Kidney (tissue), 14 donors: ENCODE results near the gene NDUFB4. TPM values are rescaled to one million over a fixed set of nuclear protein-coding genes. Genes with fewer than 3 reads are reported as not detected.

Experiments
- DNase-seq, 5 donors: peaks; one replicate each; pipeline ENCODE4 v3.0.0-alpha.2; 2013 to 2020
- FAIRE-seq: peaks from 2 replicates; lab custom pipeline; 2012; peaks lifted over from hg19 to GRCh38; lab: Jason Lieb, UNC
- H3K27ac ChIP-seq, 2 donors: one replicate each; pipeline ENCODE4 v1.7.0; 2013; ENCODE audit warnings: low read depth in 2 of 2, low read length in 2 of 2, inconsistent platforms in 1 of 2
- H3K27me3 ChIP-seq: one replicate; pipeline ENCODE4 v1.7.1; 2013; ENCODE audit warnings: low read length, inconsistent platforms; ENCODE audit not compliant: control insufficient read depth, insufficient read depth
- H3K36me3 ChIP-seq, 3 donors: one replicate each; pipeline versions ENCODE4 v1.7.0 to v1.7.1; 2013; ENCODE audit warnings: low read length in 3 of 3, control low read depth in 1 of 3, inconsistent platforms in 1 of 3; ENCODE audit not compliant: insufficient read depth in 3 of 3, control insufficient read depth in 2 of 3
- H3K4me1 ChIP-seq, 3 donors: one replicate each; pipeline versions ENCODE4 v1.7.0 to v1.7.1; 2013; ENCODE audit warnings: low read length in 3 of 3, inconsistent platforms in 1 of 3, low read depth in 1 of 3; ENCODE audit not compliant: control insufficient read depth in 2 of 3, insufficient read depth in 2 of 3
- H3K4me3 ChIP-seq, 3 donors: one replicate each; pipeline versions ENCODE4 v1.7.0 to v1.8.1; 2013; ENCODE audit warnings: low read length in 3 of 3, control low read depth in 1 of 3, inconsistent platforms in 1 of 3
- H3K9ac ChIP-seq, 3 donors: one replicate each; pipeline versions ENCODE4 v1.7.0 to v1.7.1; 2013; ENCODE audit warnings: low read length in 3 of 3, control low read depth in 1 of 3, inconsistent platforms in 1 of 3
- H3K9me3 ChIP-seq, 3 donors: one replicate each; pipeline versions ENCODE4 v1.7.0 to v1.7.1; 2013; ENCODE audit warnings: low read length in 3 of 3, control low read depth in 1 of 3, inconsistent platforms in 1 of 3; ENCODE audit not compliant: control insufficient read depth in 2 of 3, insufficient read depth in 1 of 3
- intact Hi-C: fragments of 100-400 bp; cut with DNase I; formaldehyde crosslinking; loops from one replicate; pipeline ENCODE4 v1.11.1; 2022
- polyA plus RNA-seq: library from polyadenylated mRNA; stranded (reverse); fragments of 350-450 nt; fragmentation: Illumina TruSeq; extraction: RNeasy Lipid Tissue Mini Kit (QIAGEN cat#74804); gene quantifications from one replicate; pipeline ENCODE4 v1.2.3, GENCODE V29; 2014; ENCODE audit warnings: low read depth, low replicate concordance; ENCODE audit not compliant: insufficient read depth
- total RNA-seq: library from RNA; stranded (reverse); fragmentation: NEBNext Ultra II Directional; extraction: Animal tissue kit (Norgen Biotek cat#: 25700); gene quantifications from one replicate; pipeline ENCODE4 v1.2.1, GENCODE V29; 2021
- TF ChIP-seq, protein P1 (sequence below): IDR thresholded peaks from 3 replicates; pipeline ENCODE4 v1.5.1; 2012; ENCODE audit warnings: mild to moderate bottlenecking, moderate library complexity, borderline replicate concordance; ENCODE audit not compliant: insufficient read depth; ENCODE audit errors: extremely low read depth
- donor health status: control.
- donor health status: control.
- donor health status: control.
- donor health status: control.
- donor health status: control.
- donor health status: DM: yes; HTN: yes; CAD: no.
- donor health status: Normal renal cell carcinoma (clear cell type).

The NDUFB4 gene
- total and polyA plus RNA-seq, 2 donors from 2014 or later, result 109 to 457 TPM

- H3K9me3 ChIP-seq, result no peaks in the 10 kb centered on the region
- peaks cover 0 to 10% (median 0%) of the 10 kb centered on the region in 3 donors for H3K4me1 ChIP-seq
- intact Hi-C loops, result loop anchor here (2.0 to 5.0 kb wide), 2 partner anchors 237 to 312 kb away; no protein-coding TSS in a partner anchor
- H3K4me3 ChIP-seq, result no peak overlapping the region
- no peak overlapping the region for H3K27ac ChIP-seq
- no peaks in the 10 kb centered on the region for H3K27me3 ChIP-seq
- no peak overlapping the region for H3K9ac ChIP-seq
- H3K36me3 ChIP-seq, result no peaks in the 10 kb centered on the region
- DNase-seq, result peak in 3 of 5 donors; percentile 17 to 46 (median 32)
- TF ChIP-seq, protein P1, sequence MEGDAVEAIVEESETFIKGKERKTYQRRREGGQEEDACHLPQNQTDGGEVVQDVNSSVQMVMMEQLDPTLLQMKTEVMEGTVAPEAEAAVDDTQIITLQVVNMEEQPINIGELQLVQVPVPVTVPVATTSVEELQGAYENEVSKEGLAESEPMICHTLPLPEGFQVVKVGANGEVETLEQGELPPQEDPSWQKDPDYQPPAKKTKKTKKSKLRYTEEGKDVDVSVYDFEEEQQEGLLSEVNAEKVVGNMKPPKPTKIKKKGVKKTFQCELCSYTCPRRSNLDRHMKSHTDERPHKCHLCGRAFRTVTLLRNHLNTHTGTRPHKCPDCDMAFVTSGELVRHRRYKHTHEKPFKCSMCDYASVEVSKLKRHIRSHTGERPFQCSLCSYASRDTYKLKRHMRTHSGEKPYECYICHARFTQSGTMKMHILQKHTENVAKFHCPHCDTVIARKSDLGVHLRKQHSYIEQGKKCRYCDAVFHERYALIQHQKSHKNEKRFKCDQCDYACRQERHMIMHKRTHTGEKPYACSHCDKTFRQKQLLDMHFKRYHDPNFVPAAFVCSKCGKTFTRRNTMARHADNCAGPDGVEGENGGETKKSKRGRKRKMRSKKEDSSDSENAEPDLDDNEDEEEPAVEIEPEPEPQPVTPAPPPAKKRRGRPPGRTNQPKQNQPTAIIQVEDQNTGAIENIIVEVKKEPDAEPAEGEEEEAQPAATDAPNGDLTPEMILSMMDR, result no peak
- no peak for FAIRE-seq
Observed at GRCh38 chr3:120560304-120561250, 35.6 kb upstream of the NDUFB4 start.

- DNase-seq, result peak; percentile 73 to 85 (median 77)
- FAIRE-seq, result peak; percentile 50
- H3K36me3 ChIP-seq, result no peaks in the 10 kb centered on the region
- no peaks in the 10 kb centered on the region for H3K9me3 ChIP-seq
- no peak overlapping the region for H3K9ac ChIP-seq
- no peak overlapping the region for H3K27ac ChIP-seq
- peaks cover 0 to 10% (median 0%) of the 10 kb centered on the region in 3 donors for H3K4me1 ChIP-seq
- TF ChIP-seq, protein P1, result peak; percentile 77
- intact Hi-C loops, result loop anchor here (2.0 to 5.0 kb wide), 2 partner anchors 236 to 313 kb away; no protein-coding TSS in a partner anchor
- no peak overlapping the region for H3K4me3 ChIP-seq
- no peaks in the 10 kb centered on the region for H3K27me3 ChIP-seq
Observed at GRCh38 chr3:120561251-120562045, 34.7 kb upstream of the NDUFB4 start.

DNA sequence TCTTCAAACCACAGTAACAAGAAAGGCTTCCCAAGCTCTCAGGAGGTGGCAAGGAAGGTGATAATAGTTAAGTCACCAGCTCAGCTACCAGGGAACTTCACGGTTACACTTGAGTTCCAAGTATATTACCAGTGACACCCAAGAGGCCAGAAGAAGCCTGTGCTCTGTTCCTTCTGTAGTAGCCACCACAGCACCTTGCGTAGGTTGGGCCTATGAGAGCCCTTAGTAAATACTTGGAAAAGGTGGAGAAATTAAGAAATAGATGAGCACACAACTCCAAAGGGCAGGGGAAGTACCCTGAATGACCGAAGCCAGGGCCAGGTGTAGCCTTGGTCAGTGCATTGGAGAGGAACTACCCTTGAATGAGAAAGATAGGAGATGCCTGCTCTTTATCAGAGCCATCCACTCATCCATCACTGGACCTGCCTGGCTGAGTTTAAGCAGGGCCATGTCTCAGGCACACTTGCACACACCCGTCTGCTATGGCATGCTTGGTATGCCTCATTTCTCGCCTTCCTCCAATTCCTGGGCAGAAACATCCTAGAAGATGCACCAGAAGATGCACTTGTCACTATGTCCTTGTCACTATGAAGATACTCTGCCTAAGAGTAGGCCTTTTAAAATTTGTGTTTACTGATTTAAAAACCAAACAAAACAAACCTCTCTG, 32.6 kb upstream of the NDUFB4 start:
- FAIRE-seq (no peak), DNase-seq (no peak)
- intact Hi-C loops, result loop anchor here (5.0 kb wide), 1 partner anchor 234 kb away; no protein-coding TSS in a partner anchor
- Histone ChIP-seq H3K27me3 (no peaks in the 10 kb centered on the region), H3K9me3 (no peaks in the 10 kb centered on the region), H3K9ac (no peak overlapping the region), H3K27ac (no peak overlapping the region), H3K36me3 (no peaks in the 10 kb centered on the region), H3K4me1 (peaks cover 0 to 5% (median 2%) of the 10 kb centered on the region in 3 donors), H3K4me3 (no peak overlapping the region)
- TF ChIP-seq, protein P1, result no peak
